ES-I3 (cell line): ENCODE results near the gene AKT2.

Experiments
- H3K36me3 ChIP-seq: 2 replicates; pipeline ENCODE4 v1.6.1; 2013; ENCODE audit warnings: mild to moderate bottlenecking, low read length, control low read depth, moderate library complexity; ENCODE audit not compliant: insufficient read depth
- H3K4me1 ChIP-seq: 2 replicates; pipeline ENCODE4 v1.6.1; 2013; ENCODE audit warnings: mild to moderate bottlenecking, control low read depth, low read length; ENCODE audit not compliant: insufficient read depth
- H3K9ac ChIP-seq: 2 replicates; pipeline ENCODE4 v1.6.1; 2013; ENCODE audit warnings: low read depth, mild to moderate bottlenecking, low read length, moderate library complexity
- H3K9me3 ChIP-seq: 2 replicates; pipeline ENCODE4 v1.6.1; 2013; ENCODE audit warnings: mild to moderate bottlenecking, low read length, moderate library complexity; ENCODE audit not compliant: control insufficient read depth, insufficient read depth

AKT2 gene

GRCh38 chr19:40244579-40245317 is 40.4 kb downstream of the AKT2 start:
- H3K4me1 ChIP-seq: peaks cover 5% of the 10 kb centered on the region; the same call in 1 of the 2 replicates
- 0 out of 2 replicates have a peak, but pooled peaks cover 4% of the 10 kb centered on the region for H3K36me3 ChIP-seq
- H3K9ac ChIP-seq: no peak overlapping the region
- H3K9me3 ChIP-seq: no peaks in the 10 kb centered on the region

- Histone ChIP-seq H3K36me3 (peaks cover 8% of the 10 kb centered on the region; the same call in 1 of the 2 replicates), H3K4me1 (peaks cover 5% of the 10 kb centered on the region; the same call in 1 of the 2 replicates), H3K9me3 (no peaks in the 10 kb centered on the region), H3K9ac (no peak overlapping the region)
Observed at GRCh38 chr19:40243181-40243580, 42.0 kb downstream of the AKT2 start.

- no peaks in the 10 kb centered on the region for H3K9me3 ChIP-seq
- peaks cover 5% of the 10 kb centered on the region; the same call in 1 of the 2 replicates for H3K4me1 ChIP-seq
- H3K9ac ChIP-seq: no peak overlapping the region
- H3K36me3 ChIP-seq: peaks cover 8% of the 10 kb centered on the region; the same call in 1 of the 2 replicates
Observed at GRCh38 chr19:40242480-40242879, 42.7 kb downstream of the AKT2 start.

- Histone ChIP-seq H3K9ac (no peak overlapping the region), H3K4me1 (peaks cover 5% of the 10 kb centered on the region; the same call in 1 of the 2 replicates), H3K9me3 (no peaks in the 10 kb centered on the region), H3K36me3 (peaks cover 8% of the 10 kb centered on the region; the same call in 1 of the 2 replicates)
Observed at GRCh38 chr19:40241809-40242384, 43.2 kb downstream of the AKT2 start.

GRCh38 chr19:40241125-40241808 is 43.9 kb downstream of the AKT2 start:
- Histone ChIP-seq H3K36me3 (peaks cover 8% of the 10 kb centered on the region; the same call in 1 of the 2 replicates), H3K9me3 (no peaks in the 10 kb centered on the region), H3K9ac (no peak overlapping the region), H3K4me1 (peaks cover 5% of the 10 kb centered on the region; the same call in 1 of the 2 replicates)

- Histone ChIP-seq H3K36me3 (peaks cover 8% of the 10 kb centered on the region; the same call in 1 of the 2 replicates), H3K9ac (no peak overlapping the region), H3K9me3 (no peaks in the 10 kb centered on the region), H3K4me1 (peaks cover 5% of the 10 kb centered on the region; the same call in 1 of the 2 replicates)
Observed at GRCh38 chr19:40240332-40240731, 44.8 kb downstream of the AKT2 start.

- Histone ChIP-seq H3K9ac (no peak overlapping the region), H3K9me3 (no peaks in the 10 kb centered on the region), H3K36me3 (peaks cover 8% of the 10 kb centered on the region; the same call in 1 of the 2 replicates)
Observed at GRCh38 chr19:40239415-40240226, 45.5 kb downstream of the AKT2 start.

GRCh38 chr19:40238775-40239174 is 46.4 kb downstream of the AKT2 start:
- Histone ChIP-seq H3K4me1 (no peaks in the 10 kb centered on the region), H3K9ac (no peak overlapping the region), H3K36me3 (peaks cover 8% of the 10 kb centered on the region; the same call in 1 of the 2 replicates), H3K9me3 (no peaks in the 10 kb centered on the region)

More at GRCh38 chr19:40239415-40240226, 45.5 kb downstream of the AKT2 start:
- H3K4me1 ChIP-seq: no peaks in the 10 kb centered on the region

GRCh38 chr19:40237791-40238190 is 47.4 kb downstream of the AKT2 start:
- Histone ChIP-seq H3K9me3 (no peaks in the 10 kb centered on the region), H3K36me3 (peaks cover 8% of the 10 kb centered on the region; the same call in 1 of the 2 replicates), H3K9ac (no peak overlapping the region), H3K4me1 (peaks cover 3% of the 10 kb centered on the region; the same call in 1 of the 2 replicates)

- Histone ChIP-seq H3K9ac (no peak overlapping the region), H3K9me3 (no peaks in the 10 kb centered on the region), H3K4me1 (peaks cover 15% of the 10 kb centered on the region), H3K36me3 (peaks cover 8% of the 10 kb centered on the region; the same call in 1 of the 2 replicates)
Observed at GRCh38 chr19:40236366-40236765, 48.8 kb downstream of the AKT2 start.

GRCh38 chr19:40236026-40236355 is 49.2 kb downstream of the AKT2 start:
- H3K9ac ChIP-seq: no peak overlapping the region
- H3K4me1 ChIP-seq: peaks cover 18% of the 10 kb centered on the region
- H3K9me3 ChIP-seq: no peaks in the 10 kb centered on the region
- peaks cover 7% of the 10 kb centered on the region; the same call in 1 of the 2 replicates for H3K36me3 ChIP-seq

- peaks cover 4% of the 10 kb centered on the region; the same call in 1 of the 2 replicates for H3K36me3 ChIP-seq
- H3K9me3 ChIP-seq: no peaks in the 10 kb centered on the region
- H3K4me1 ChIP-seq: peaks cover 19% of the 10 kb centered on the region
- H3K9ac ChIP-seq: no peak overlapping the region
Observed at GRCh38 chr19:40235238-40236025, 49.7 kb downstream of the AKT2 start.
